HEK293 (cell line): ENCODE measurements around the gene R3HDM1.

Source experiments
- CTCF ChIA-PET: fragments of 350-600 bp; formaldehyde crosslinking; extraction: SDS; loops from one replicate; lab custom pipeline; 2021; ENCODE audit warnings: antibody characterized with exemption; lab: Yijun Ruan, JAX
- POLR2A ChIA-PET: fragments of 300-600 bp; formaldehyde crosslinking; extraction: SDS; loops from one replicate; lab custom pipeline; 2020; ENCODE audit warnings: antibody characterized with exemption, inconsistent platforms; lab: Yijun Ruan, JAX
- H3K27ac ChIP-seq: fragments of 200-500 bp; sonication (Bioruptor generic); 2 replicates; pipeline ENCODE4 v1.5.1; 2014; ENCODE audit warnings: low read depth, low read length, control low read depth, inconsistent platforms; ENCODE audit errors: extremely low read depth
- H3K36me3 ChIP-seq, 2 experiments: fragments of 200-500 bp in 1 of 2; sonication (Bioruptor generic) in 1 of 2; 1 replicate in 1 of 2; 2 replicates in 1 of 2; pipeline ENCODE4 v1.5.1; 2014 to 2017; ENCODE audit warnings: inconsistent platforms in 2 of 2, low read length in 2 of 2; ENCODE audit not compliant: control insufficient read depth in 2 of 2, insufficient read depth in 1 of 2
- H3K4me1 ChIP-seq: fragments of 200-500 bp; sonication (Bioruptor generic); 2 replicates; pipeline ENCODE4 v1.5.1; 2014; ENCODE audit warnings: mild to moderate bottlenecking, low read length, inconsistent platforms; ENCODE audit not compliant: control insufficient read depth, insufficient read depth
- H3K4me3 ChIP-seq: 2 replicates; pipeline ENCODE4 v1.5.1; 2011; ENCODE audit warnings: low read depth, mild to moderate bottlenecking, control low read depth, low read length, moderate library complexity
- H3K9me3 ChIP-seq: fragments of 200-500 bp; sonication (Bioruptor generic); 2 replicates; pipeline ENCODE4 v1.5.1; 2014; ENCODE audit warnings: low read depth, low read length, inconsistent platforms; ENCODE audit not compliant: control insufficient read depth, insufficient read depth
- EGR2 ChIP-seq: fragments of 450-650 bp; formaldehyde crosslinking; IDR thresholded peaks from 2 replicates; pipeline ENCODE4 v1.5.1; 2016; ENCODE audit warnings: low read depth, missing biosample characterization, missing genetic modification characterization
- IKZF3 ChIP-seq: fragments of 450-650 bp; IDR thresholded peaks from 2 replicates; pipeline ENCODE4 v1.5.0; 2018; ENCODE audit warnings: missing biosample characterization, mild to moderate bottlenecking, missing genetic modification characterization, moderate library complexity
- KLF7 ChIP-seq: fragments of 450-650 bp; formaldehyde crosslinking; IDR thresholded peaks from 2 replicates; pipeline ENCODE4 v1.5.1; 2016; ENCODE audit warnings: missing biosample characterization, missing genetic modification characterization, borderline replicate concordance
- MYNN ChIP-seq: fragments of 450-650 bp; formaldehyde crosslinking; IDR thresholded peaks from 2 replicates; pipeline ENCODE4 v1.5.1; 2016; ENCODE audit warnings: missing biosample characterization, missing genetic modification characterization, borderline replicate concordance
- PATZ1 ChIP-seq: fragments of 450-650 bp; formaldehyde crosslinking; IDR thresholded peaks from 2 replicates; pipeline ENCODE4 v1.5.1; 2016; ENCODE audit warnings: missing biosample characterization, missing genetic modification characterization
- TSHZ1 ChIP-seq: fragments of 450-650 bp; formaldehyde crosslinking; IDR thresholded peaks from 2 replicates; pipeline ENCODE4 v1.5.1; 2016; ENCODE audit warnings: missing biosample characterization, missing genetic modification characterization, borderline replicate concordance
- ZBTB21 ChIP-seq: fragments of 450-650 bp; formaldehyde crosslinking; IDR thresholded peaks from 2 replicates; pipeline ENCODE4 v1.5.1; 2017; ENCODE audit warnings: missing biosample characterization, missing genetic modification characterization
- ZBTB7A ChIP-seq: fragments of 450-650 bp; formaldehyde crosslinking; IDR thresholded peaks from 2 replicates; pipeline ENCODE4 v1.5.1; 2016; ENCODE audit warnings: low read depth, missing biosample characterization, missing genetic modification characterization
- ZFP41 ChIP-seq: fragments of 450-650 bp; formaldehyde crosslinking; IDR thresholded peaks from 2 replicates; pipeline ENCODE4 v1.5.1; 2016; ENCODE audit warnings: missing biosample characterization, missing genetic modification characterization, borderline replicate concordance
- ZNF23 ChIP-seq: fragments of 450-650 bp; formaldehyde crosslinking; IDR thresholded peaks from 2 replicates; pipeline ENCODE4 v1.5.1; 2016; ENCODE audit warnings: missing biosample characterization, missing genetic modification characterization, borderline replicate concordance
- ZNF423 ChIP-seq: fragments of 450-650 bp; formaldehyde crosslinking; IDR thresholded peaks from 2 replicates; pipeline ENCODE4 v1.5.1; 2016; ENCODE audit warnings: missing biosample characterization, missing genetic modification characterization
- ZNF513 ChIP-seq: fragments of 450-650 bp; IDR thresholded peaks from 2 replicates; pipeline ENCODE4 v1.5.1; 2018; ENCODE audit warnings: missing biosample characterization, missing genetic modification characterization
- ZNF580 ChIP-seq: fragments of 450-650 bp; formaldehyde crosslinking; IDR thresholded peaks from 2 replicates; pipeline ENCODE4 v1.5.1; 2016; ENCODE audit warnings: missing biosample characterization, missing genetic modification characterization
- ZNF621 ChIP-seq: fragments of 450-650 bp; formaldehyde crosslinking; IDR thresholded peaks from 2 replicates; pipeline ENCODE4 v1.5.1; 2017; ENCODE audit warnings: missing biosample characterization, missing genetic modification characterization
- ZNF626 ChIP-seq: fragments of 450-650 bp; sonication (Bioruptor Pico); formaldehyde crosslinking; IDR thresholded peaks from 2 replicates; pipeline ENCODE4 v1.5.1; 2018; ENCODE audit warnings: missing biosample characterization, missing genetic modification characterization, inconsistent platforms
- ZNF639 ChIP-seq: fragments of 450-650 bp; formaldehyde crosslinking; IDR thresholded peaks from 2 replicates; pipeline ENCODE4 v1.5.1; 2016; ENCODE audit warnings: missing biosample characterization, missing genetic modification characterization
- ZNF664 ChIP-seq: fragments of 450-650 bp; formaldehyde crosslinking; IDR thresholded peaks from 2 replicates; pipeline ENCODE4 v1.5.1; 2016; ENCODE audit warnings: missing biosample characterization, missing genetic modification characterization
- ZSCAN16 ChIP-seq: fragments of 450-650 bp; formaldehyde crosslinking; IDR thresholded peaks from 2 replicates; pipeline ENCODE4 v1.5.1; 2016; ENCODE audit warnings: missing biosample characterization, missing genetic modification characterization

R3HDM1 gene

GRCh38 chr2:135633582-135633981, 102.3 kb downstream of the R3HDM1 start:
- no peak overlapping the region for H3K27ac ChIP-seq
- H3K4me3 ChIP-seq: no peak overlapping the region
- H3K36me3 ChIP-seq: peaks cover 21 to 40% of the 10 kb centered on the region in 2 experiments
- H3K9me3 ChIP-seq: no peaks in the 10 kb centered on the region
- TF ChIP-seq ZNF626 (tag by site-specific recombination): no peak
- no peak for TF ChIP-seq ZNF423 (tag by site-specific recombination)
- TF ChIP-seq ZBTB7A (tag by site-specific recombination): no peak
- no peak for TF ChIP-seq TSHZ1 (tag by site-specific recombination)
- TF ChIP-seq ZNF513: no peak
- no peak for TF ChIP-seq ZNF621
- no peak for TF ChIP-seq IKZF3
- no peak for TF ChIP-seq ZNF23 (tag by site-specific recombination)
- no peak for TF ChIP-seq ZNF639
- TF ChIP-seq ZNF580: no peak
- no peak for TF ChIP-seq ZFP41 (tag by site-specific recombination)
- no peak for TF ChIP-seq ZNF664
- no peak for TF ChIP-seq EGR2 (tag by site-specific recombination)
- TF ChIP-seq PATZ1: no peak
- TF ChIP-seq KLF7 (tag by site-specific recombination): no peak
- no peak for TF ChIP-seq MYNN (tag by site-specific recombination)
- CTCF ChIA-PET: interaction anchor here (0.7 kb wide), 1 partner anchor 566 kb away, joined by 5 read pairs; no protein-coding TSS in a partner anchor
- H3K4me1 ChIP-seq: no peaks in the 10 kb centered on the region
- POLR2A ChIA-PET: no interaction called here

- H3K4me3 ChIP-seq: no peak overlapping the region
- POLR2A ChIA-PET: no interaction called here
- no peaks in the 10 kb centered on the region for H3K4me1 ChIP-seq
- CTCF ChIA-PET: no interaction called here
- no peaks in the 10 kb centered on the region for H3K9me3 ChIP-seq
- no peak overlapping the region for H3K27ac ChIP-seq
- H3K36me3 ChIP-seq: peaks cover 27 to 51% of the 10 kb centered on the region in 2 experiments
- TF ChIP-seq ZSCAN16 (tag by site-specific recombination) (no peak), ZBTB21 (tag by site-specific recombination) (no peak), TSHZ1 (tag by site-specific recombination) (no peak), PATZ1 (no peak)
Measured at GRCh38 chr2:135635212-135635835, 104.0 kb downstream of the R3HDM1 start.
